HFFc6 (cell line): ENCODE data around the gene PAQR3. TPM values are rescaled to one million over a fixed set of nuclear protein-coding genes. Genes with fewer than 3 reads are reported as not detected.
"Not testable (repeated sequence)": the region's sequence is repeated elsewhere in the genome, so short reads cannot be mapped to it uniquely, and the experiment has no call there.

ENCODE experiments used
- DNase-seq: peaks from one replicate; pipeline ENCODE4 v3.0.0-alpha.2; 2018
- H3K27ac Mint-ChIP-seq: 2 replicates; pipeline ENCODE4 v1.8.0; 2020; ENCODE audit warnings: mild to moderate bottlenecking, mixed read lengths
- H3K27me3 Mint-ChIP-seq: 2 replicates; pipeline ENCODE4 v1.8.0; 2021; ENCODE audit warnings: mild to moderate bottlenecking, moderate library complexity, mixed read lengths; ENCODE audit not compliant: insufficient read depth
- H3K36me3 Mint-ChIP-seq: 2 replicates; pipeline ENCODE4 v1.8.0; 2021; ENCODE audit warnings: low read depth, mixed read lengths
- H3K4me1 Mint-ChIP-seq: 2 replicates; pipeline ENCODE4 v1.8.0; 2020; ENCODE audit warnings: low read depth, mixed read lengths
- H3K4me3 Mint-ChIP-seq: 2 replicates; pipeline ENCODE4 v1.8.0; 2020; ENCODE audit warnings: mild to moderate bottlenecking, moderate library complexity, mixed read lengths
- H3K9me3 Mint-ChIP-seq: 2 replicates; pipeline ENCODE4 v1.8.0; 2020; ENCODE audit warnings: mild to moderate bottlenecking, mixed read lengths
- CTCF ChIP-seq: fragments of 200-600 bp; sonication (generic); IDR thresholded peaks from 2 replicates; pipeline ENCODE4 v1.5.0; 2021; ENCODE audit warnings: antibody characterized with exemption, mild to moderate bottlenecking
- total RNA-seq, 6 experiments: library from RNA; stranded (reverse); fragmentation: NEBNext Ultra II Directional; extraction: Animal tissue kit (Norgen Biotek cat#: 25700); gene quantifications; 2 replicates in 1 of 6; 3 replicates in 5 of 6; pipeline ENCODE4 v1.2.3, GENCODE V29; 2021

Gene PAQR3
- total RNA-seq, 6 experiments from 2014 or later: 18.1 to 26.3 (median 22.1) TPM

DNA sequence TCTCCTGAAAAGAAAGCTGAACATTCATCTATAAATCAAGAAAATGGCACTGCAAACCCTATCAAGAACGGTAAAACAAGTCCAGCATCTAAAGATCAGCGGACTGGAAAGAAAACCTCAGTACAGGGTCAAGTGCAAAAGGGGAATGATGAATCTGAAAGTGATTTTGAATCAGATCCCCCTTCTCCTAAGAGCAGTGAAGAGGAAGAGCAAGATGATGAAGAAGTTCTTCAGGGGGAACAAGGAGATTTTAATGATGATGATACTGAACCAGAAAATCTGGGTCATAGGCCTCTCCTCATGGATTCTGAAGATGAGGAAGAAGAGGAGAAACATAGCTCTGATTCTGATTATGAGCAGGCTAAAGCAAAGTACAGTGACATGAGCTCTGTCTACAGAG, 28.6 kb downstream of the PAQR3 start:
- Mint-ChIP-seq H3K9me3 (no peaks in the 10 kb centered on the region), H3K4me1 (no peaks in the 10 kb centered on the region), H3K4me3 (no peak overlapping the region), H3K27ac (no peak overlapping the region), H3K27me3 (no peaks in the 10 kb centered on the region; the same call in 1 of the 2 replicates), H3K36me3 (peaks cover 39% of the 10 kb centered on the region)
- TF ChIP-seq CTCF: no peak
- no peak for DNase-seq

GRCh38 chr4:78908974-78909373, 30.3 kb downstream of the PAQR3 start:
- H3K27ac Mint-ChIP-seq, H3K4me3 Mint-ChIP-seq, H3K27me3 Mint-ChIP-seq, DNase-seq, H3K9me3 Mint-ChIP-seq, H3K4me1 Mint-ChIP-seq: not testable (repeated sequence)
- H3K36me3 Mint-ChIP-seq: peaks cover 39% of the 10 kb centered on the region

GRCh38 chr4:78907638-78908037, 31.6 kb downstream of the PAQR3 start:
- Mint-ChIP-seq H3K27ac (no peak overlapping the region), H3K9me3 (no peaks in the 10 kb centered on the region), H3K4me1 (peaks cover 13% of the 10 kb centered on the region), H3K36me3 (peaks cover 39% of the 10 kb centered on the region), H3K4me3 (no peak overlapping the region), H3K27me3 (no peaks in the 10 kb centered on the region; the same call in 1 of the 2 replicates)
- no peak for TF ChIP-seq CTCF
- no peak for DNase-seq

DNA sequence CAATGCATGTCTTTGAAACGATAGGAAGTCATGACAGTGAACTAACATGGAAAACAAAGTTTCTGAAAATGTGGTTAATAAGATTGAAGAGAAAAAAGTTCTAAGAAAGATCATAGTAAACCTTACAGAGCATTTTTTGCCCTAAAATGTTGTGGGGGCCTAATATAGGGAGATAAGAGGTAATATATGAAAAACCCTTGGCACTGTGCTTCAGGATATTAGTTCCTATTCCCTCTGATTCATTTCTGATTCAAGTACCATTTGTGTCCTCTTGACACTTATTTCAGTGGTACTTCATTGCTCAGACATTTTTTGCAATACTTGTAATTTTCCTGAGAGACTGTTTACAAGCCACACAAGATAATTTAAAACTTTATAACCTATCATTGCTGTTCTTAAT, 35.1 kb downstream of the PAQR3 start:
- no peaks in the 10 kb centered on the region for H3K9me3 Mint-ChIP-seq
- peaks cover 18% of the 10 kb centered on the region; the same call in 1 of the 2 replicates for H3K36me3 Mint-ChIP-seq
- H3K27ac Mint-ChIP-seq: peak overlapping the region; percentile 22; the same call in 1 of the 2 replicates
- no peak overlapping the region for H3K4me3 Mint-ChIP-seq
- DNase-seq: no peak
- no peaks in the 10 kb centered on the region; the same call in 1 of the 2 replicates for H3K27me3 Mint-ChIP-seq
- TF ChIP-seq CTCF: no peak
- H3K4me1 Mint-ChIP-seq: peaks cover 17% of the 10 kb centered on the region

- DNase-seq: no peak
- H3K9me3 Mint-ChIP-seq: no peaks in the 10 kb centered on the region
- no peak for TF ChIP-seq CTCF
- H3K27ac Mint-ChIP-seq: no peak overlapping the region
- H3K36me3 Mint-ChIP-seq: peaks cover 13% of the 10 kb centered on the region; the same call in 1 of the 2 replicates
- H3K27me3 Mint-ChIP-seq: no peaks in the 10 kb centered on the region
- H3K4me1 Mint-ChIP-seq: peaks cover 17% of the 10 kb centered on the region
- H3K4me3 Mint-ChIP-seq: no peak overlapping the region
These were observed 36.9 kb downstream of the PAQR3 start for GRCh38 chr4:78902298-78902697.

GRCh38 chr4:78901882-78902281, 37.4 kb downstream of the PAQR3 start:
- Mint-ChIP-seq H3K27me3 (no peaks in the 10 kb centered on the region), H3K4me1 (peaks cover 17% of the 10 kb centered on the region), H3K4me3 (no peak overlapping the region), H3K9me3 (no peaks in the 10 kb centered on the region), H3K36me3 (peaks cover 13% of the 10 kb centered on the region; the same call in 1 of the 2 replicates), H3K27ac (no peak overlapping the region)
- DNase-seq: no peak
- TF ChIP-seq CTCF: no peak
